Activated T-helper 1 cell treated with Interleukin-2 at 50 U/mL for 16 hours (primary cell): ENCODE data around the gene FRZB.
"Not testable (repeated sequence)": the region's sequence is repeated elsewhere in the genome, so short reads cannot be mapped to it uniquely, and the experiment has no call there.

ENCODE experiments used
- DNase-seq: peaks from one replicate; pipeline ENCODE4 v3.0.0-alpha.2; 2020; ENCODE audit warnings: low read depth

Gene FRZB

DNA sequence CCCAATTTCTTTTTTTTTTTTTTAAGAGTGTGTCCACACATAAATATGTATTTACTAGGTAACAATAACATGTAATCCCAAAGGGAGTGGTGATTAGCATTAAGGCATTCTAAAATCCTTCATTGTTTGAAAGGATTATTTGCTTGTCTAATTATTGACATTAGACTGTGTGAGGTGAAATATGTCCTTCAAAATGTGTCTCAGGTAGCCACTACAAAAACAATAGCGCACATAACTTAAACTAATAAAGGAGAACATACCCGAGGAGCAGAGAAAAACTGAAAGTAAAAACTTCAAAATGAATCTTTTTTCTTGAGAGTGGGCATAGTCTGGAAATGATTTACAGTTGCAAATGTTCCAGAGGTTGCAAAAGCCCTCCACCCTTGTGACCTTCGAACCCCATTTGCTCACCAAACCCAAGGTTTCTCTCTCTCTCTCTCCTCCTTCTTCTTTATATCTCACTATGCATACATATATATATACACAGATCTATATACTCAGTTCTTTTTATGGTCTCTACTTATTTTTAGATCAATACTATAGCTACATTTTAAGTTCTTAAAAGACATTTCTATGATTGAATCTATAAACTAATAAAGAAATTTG is 24.4 kb upstream of the FRZB start:
- no peak for DNase-seq

DNA sequence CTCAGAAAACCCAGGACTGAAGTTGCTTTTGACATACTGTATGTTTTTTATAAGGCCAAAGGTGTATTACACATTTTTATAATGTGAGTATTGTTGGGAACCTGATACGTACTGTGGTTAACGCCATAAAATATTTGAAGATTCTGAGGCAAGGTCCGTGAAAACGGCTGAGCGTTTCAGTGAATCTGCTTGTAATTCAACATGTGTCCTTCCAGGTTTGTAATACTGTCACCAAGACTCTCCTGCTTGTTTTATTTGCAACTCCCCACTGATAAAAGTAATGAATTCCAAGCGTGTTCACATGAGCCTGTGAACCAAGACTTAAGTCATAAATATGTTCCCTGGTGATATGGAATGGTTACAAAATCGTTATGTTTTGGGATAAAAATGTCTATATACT is 23.9 kb upstream of the FRZB start:
- DNase-seq, result no peak

DNA sequence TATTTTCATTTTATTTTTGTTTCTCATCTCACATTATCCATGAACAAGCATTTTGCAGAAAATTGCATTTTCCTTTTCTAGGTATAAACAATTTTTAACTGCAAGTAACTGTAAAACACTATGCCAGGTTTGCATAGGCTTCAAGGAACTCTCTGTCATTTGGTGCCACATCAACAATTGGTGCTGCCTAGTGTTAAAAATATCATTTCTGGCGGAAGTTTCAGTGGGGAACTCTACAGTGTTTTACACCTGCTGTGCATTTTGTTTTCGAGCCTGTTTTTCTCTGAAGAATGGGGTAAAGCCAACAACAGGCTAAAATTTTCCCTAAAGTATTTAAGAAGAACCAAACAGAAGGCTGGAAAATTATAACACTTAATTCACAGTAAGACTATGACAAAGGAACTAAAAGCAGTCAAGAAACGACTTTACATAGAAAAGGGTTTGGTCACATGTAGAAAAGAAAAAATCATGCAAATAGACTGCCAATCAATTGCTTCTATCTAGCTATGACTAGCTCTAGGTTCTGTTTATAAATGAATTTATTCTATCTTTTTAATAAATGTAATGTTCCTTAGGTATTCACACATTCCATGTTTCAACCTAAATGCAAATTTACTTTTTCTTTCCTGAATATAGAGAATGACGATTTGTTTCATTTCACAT is 21.4 kb upstream of the FRZB start:
- DNase-seq, result no peak

DNA sequence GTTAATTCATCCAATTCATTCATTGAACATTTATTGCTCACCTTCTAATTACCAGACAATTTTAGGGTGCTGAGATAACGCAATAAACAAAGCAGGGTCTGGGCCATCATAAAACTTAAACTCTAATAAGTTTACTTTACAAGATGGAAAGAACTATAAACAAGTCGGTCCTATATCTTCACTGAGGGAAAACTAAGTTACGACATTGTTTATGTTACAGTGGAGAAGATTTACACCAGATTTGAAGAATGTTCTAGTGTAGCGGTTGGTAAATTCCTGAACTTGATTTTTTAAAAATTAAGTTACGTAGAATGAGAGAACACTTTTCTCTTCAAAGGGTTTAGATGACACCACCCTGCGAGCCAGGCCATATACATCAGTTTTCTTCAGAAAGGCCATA is 20.7 kb upstream of the FRZB start:
- DNase-seq, result no peak

DNA sequence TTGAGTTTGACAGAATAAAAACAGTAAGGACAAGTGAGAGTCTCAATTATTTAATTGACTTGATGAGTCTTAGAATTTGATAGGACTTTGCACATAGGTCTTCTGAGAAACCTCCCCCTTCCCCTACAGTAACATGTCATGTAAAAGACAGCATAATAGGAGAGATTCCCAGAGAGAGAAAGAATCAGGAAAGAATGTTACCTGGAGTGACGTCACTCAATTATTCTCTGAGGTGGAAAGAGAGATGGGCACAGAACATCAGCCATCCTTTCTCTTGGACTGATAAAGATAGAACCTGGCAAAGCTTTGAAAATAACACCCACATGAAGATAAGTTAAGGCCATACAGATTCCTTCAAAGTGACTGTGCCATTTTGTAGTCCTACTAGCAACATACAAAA is 19.3 kb upstream of the FRZB start:
- DNase-seq, result no peak

DNA sequence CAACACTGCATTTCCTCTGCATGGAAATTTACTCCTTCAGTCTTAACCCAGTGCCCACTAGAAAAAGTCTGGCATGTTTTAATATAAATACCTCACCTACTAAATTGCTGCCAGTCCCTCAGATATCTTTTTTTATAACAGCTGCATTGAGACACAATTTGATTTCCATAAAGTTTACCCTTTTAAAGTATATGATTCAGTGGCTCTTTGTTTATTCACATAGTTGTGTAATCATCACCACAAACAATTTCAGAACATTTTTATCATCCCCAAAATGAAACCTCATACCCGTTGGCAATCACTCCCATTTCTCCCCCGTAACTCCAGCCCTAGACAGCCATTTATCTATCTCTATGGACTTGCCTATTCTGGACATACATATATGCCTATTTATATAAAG is 17.0 kb upstream of the FRZB start:
- DNase-seq, result no peak

DNA sequence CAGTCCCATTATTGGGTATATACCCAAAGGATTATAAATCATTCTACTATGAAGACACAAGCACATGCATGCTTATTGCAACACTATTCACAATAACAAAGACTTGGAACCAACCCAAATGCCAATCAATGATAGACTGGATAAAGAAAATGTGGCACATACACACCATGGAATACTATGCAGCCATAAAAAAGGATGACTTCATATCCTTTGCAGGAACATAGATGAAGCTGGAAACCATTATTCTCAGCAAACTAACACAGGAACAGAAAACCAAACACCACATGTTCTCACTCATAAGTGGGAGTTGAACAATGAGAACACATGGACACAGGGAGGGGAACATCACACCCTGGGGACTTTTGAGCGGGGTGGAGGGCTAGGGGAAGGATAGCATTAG is 13.7 kb upstream of the FRZB start:
- not testable (repeated sequence) for DNase-seq

DNA sequence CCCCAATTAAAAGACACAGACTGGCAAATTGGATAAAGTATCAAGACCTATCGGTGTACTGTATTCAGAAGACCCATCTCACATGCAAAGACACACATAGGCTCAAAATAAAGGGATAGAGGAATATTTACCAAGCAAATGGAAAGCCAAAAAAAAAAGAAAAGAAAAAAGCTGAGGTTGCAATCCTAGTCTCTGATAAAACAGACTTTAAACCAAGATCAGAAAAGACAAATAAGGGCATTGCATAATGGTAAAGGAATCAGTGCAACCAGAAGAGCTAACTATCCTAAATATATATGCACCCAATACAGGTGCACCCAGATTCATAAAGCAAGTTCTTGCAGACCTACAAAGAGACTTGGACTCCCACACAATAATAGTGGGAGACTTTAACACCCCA is 10.2 kb upstream of the FRZB start:
- DNase-seq, result not testable (repeated sequence)

DNA sequence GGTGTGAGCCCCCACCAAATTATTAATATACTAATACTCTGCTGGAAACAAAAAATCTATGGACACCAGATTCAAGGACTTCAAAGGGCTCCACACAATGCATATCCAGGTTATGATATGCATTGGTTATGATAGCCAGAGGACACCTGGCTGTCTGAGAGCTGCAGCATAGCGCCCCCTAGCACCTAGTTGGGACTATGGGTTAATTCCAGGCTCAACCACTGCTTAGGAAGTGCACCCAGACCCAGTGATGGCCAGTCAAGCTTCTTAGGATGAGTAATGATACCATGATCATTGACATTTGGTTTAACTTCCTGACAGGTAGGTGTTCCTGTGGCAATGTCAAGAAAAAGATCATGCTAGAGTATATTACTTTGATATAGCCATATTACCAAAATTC is 3.8 kb upstream of the FRZB start:
- DNase-seq, result no peak

DNA sequence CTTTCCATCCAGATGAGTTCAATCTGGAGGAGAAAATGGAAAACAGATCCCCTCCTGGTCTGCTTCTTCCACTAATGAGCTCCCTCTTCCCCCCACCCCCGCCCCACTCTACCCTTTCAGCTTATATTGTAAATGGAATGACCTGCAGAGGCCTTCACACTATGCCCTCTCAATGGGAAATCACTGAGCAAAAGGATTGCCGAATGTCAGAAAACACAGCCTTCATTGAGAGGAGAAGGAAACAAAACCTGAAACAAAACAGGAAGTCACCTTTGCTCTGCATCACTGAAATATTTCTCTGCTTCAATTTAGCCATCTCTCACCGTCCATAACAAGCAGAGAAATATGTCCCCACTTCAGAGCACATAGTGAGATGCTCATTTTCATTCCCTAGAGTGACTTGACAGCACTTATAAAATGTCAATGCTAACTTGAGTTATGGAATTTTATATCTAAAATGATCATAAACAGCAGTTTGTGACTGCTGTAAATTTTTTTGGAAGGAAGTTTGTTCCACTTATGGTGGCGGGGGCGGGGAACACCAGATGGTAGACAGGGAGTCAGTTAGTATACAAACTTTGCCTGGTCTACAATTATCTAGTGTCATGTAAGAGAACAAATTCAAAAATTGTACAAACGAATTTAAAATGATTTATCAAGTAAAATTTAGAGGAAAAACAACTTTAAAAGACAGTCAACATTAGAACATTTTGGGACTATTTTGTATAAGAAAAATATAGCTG is 1.8 kb upstream of the FRZB start:
- no peak for DNase-seq

DNA sequence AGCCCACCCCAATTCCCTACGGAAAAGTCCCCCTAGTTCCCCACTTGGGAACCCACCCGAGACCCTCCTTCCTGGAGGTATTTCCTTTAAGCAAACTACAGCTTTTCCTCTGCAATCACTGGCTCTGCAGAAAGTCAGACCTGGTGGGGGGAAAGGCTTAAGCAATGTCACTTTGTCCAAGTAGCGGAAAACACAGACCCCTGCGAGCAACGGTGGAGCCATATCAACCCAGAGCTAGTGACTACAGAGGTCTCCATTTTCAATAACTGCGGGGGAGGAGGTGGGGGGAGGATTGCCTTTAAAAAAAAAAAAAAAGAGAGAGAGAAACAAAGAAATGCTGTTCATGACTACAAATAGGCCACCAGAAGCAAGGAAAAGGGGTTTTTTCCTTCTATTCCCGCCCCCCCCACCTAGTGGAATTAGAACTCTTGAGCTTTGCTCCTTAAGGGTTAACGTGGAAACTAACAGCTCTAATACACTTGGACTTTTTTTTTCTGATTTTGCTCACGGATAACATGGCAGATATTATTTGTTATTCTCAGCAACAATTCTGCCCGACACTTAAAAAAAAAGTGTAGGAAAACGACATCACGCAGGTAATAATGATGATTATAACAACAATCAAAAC is 1.1 kb upstream of the FRZB start:
- DNase-seq, result no peak

DNA sequence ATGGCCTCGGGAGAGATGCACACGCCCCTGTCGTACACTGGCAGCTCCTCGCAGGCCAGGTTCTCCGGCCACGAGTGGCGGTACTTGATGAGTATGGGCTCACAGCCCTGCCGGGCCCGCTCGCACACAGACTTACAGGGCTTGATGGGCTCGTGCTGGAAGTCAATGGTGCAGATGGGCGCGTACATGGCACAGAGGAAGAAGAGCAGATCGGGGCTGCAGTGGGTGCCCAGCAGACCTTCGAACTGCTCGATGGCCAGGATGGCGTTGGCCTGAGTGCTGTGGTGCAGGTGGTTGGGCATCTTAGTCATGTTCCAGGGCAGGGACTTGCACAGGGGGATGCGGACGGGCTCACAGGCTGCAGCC is 359 bp downstream of the FRZB start:
- no peak for DNase-seq

DNA sequence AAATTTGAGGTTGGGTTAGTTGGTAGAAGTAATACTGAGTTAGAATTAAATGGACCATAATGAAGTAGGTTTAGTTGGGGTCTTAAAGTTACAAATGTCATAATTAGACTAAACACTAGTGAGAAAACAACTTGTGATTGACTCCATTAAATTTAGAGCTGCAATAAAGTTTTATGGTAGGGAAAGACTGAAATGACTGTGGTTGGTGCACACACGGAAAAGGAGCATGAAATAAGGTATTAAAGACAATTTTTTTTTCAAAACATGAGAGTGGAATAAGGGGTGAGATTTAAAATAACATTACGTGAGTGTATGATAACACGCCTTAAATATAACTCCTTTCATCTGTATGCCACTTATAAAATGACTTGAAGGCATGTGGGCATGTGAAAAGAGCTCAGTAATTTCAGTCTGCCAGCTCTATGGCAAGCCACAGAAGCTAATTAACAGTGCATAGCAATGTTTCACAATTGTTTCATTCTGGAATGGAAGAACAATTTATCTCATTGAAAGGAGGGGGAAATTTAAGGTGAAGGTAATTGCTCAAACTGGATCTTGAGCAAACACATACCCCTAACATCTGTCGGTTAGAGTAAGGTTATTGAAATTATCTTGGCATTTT is 1.4 kb downstream of the FRZB start:
- no peak for DNase-seq

DNA sequence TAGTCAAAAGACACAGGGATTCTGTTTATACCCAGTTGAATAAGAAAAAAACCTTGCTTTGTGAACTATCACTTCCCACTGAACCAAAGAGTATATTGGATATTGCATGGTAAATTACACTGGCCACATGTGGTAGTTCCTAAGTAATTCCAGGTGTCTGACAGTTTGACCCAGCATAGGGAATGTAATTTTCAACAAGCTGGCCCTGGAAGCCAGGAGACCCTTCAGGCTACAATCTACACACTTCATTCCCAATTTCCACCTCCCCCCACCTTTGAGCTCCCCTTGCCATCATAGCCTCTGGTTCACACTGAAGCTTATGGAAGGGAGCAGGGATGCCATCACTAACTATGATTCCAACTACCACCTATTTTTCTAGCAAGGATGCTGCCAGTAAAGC is 2.8 kb downstream of the FRZB start:
- no peak for DNase-seq

DNA sequence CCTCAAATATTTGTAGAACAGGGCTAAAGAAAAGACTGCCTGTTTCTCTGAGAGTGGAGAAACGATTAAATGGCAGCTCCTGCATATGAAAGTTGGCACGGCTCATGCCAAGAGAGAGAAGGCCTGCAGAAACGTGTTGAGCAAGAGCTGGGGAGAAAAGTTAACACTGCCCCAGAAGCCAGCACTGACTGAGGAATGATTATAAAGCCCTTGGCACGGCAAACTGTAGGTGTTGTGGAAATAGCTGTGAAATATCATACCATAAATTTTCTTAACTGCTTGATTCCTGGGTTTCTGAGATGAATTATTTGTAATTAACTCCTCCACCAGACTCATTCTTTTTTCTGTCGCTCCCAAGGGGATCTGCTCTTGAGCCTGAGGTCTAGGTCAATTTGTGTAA is 4.3 kb downstream of the FRZB start:
- DNase-seq, result no peak

DNA sequence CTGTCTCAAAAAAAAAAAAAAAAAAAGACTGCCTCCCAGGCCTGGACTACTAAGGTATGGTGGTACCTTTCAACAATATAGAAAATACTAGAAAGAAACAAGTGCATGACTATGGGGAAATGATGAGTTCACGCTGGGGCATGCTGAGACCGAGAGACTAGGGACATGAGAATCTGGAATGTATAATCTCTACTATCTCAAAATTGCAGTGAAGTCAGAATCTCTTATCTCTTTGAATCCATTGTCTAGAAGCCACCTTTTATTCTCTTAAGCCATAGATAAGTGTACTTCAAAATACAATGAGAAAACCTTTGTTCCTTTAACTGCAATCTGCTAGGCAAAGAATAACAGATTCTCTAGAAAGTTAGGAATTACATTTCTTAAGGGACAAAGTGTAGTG is 5.6 kb downstream of the FRZB start:
- no peak for DNase-seq

DNA sequence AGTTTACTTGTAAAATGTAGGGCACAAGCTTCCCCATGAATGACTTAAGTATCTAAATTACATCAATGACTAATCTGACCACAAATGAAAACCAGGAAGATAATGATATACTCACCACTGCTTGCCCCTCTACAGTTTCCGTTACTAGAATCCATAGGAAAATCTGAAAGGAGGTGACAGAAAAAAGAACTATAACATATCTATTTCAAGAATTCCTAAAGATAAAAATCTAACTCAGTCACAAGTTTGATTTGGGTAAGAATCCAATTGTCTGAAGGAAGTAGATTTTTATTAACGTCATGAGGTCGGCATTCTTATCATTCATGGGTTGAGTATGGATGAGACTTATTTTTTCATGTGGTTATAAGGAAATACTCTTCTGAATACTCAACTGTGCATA is 7.8 kb downstream of the FRZB start:
- DNase-seq, result no peak

DNA sequence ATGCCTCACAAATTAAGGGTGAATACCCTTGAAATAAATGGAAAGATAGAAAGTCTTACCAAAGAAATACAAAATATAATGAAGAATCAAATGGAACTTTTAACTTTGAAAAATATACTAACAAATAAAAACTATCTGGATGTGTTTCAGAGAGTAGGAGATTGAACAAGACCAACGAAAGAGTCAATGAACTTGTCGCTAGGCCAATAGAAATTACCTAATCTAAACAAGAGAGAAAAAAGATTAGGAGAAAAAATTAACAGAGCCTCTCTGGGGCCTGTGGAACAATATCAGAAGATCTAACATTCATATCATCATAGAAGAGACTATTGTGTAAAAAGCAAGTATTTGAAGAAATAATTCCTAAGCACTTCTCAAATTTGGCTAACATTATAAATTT is 11.1 kb downstream of the FRZB start:
- no peak for DNase-seq

DNA sequence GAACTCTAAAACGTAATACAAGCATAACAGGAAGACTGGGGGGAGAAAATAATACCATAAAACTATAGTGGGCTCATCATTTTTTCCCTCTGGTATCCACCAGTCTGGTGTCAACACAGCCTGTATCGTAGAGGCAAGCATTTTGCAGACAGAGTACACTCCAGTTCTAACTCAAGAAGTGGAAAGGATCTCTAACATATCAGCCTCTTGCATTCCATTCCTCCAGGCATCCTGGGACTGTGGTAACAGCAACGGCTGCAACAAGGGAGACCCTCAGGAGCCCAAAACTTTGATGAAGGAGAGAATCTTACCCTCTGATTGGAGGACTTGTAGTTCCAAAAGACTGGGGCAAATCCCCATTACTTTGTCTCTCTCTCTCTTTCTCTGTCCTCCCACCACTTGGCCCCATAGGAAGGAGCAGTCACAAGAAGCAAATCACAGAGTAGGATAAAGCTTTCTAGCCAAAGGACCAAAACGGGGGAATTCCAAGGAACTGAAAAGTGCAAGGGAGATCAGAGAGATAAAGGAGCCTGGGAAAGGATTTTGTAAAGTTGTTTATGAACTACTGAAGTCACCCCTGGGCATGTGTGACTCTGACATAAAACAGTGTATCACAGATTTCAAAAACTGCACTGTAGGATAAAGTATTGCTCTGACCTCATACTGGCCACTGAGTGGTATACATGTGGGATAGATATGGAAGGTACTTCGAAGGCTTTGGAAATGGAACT is 11.9 kb downstream of the FRZB start:
- DNase-seq, result no peak

DNA sequence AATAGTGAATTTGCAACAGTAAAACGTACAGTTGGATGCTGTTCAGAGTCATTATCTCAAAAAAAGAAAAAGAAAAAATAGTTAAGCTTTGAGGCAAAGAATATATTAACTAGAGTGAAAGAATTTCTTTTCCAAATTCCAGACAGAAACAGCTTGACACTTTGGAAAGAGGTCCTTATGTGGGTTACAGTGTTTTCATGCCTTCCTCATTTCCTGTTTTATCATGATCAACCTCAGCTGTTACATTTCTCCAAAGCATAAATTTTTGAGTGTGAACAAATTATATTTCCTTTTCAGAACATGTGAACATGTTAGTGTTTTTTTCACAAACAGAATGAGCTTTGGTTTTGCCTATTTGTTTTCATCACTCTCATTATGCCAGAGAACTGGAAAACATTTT is 13.6 kb downstream of the FRZB start:
- DNase-seq, result no peak

DNA sequence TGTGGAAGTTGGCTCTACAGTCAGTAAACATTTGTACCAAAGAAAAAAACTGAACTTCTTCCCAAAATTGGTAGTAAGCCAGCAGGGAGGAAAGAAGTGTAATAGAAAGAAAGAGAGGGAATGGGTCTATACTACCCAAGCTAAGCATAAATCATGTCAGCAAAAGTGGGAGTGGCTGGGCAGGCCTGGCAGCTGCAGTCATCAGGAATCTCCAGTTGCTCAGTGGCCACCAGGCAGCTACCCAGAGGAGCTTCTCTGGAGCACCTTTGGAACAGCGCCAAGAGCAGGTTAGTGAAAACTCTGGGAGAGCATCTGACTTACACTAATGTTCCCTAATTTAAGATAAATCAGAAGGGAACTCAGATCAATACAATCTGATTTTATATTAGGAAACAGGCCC is 14.3 kb downstream of the FRZB start:
- DNase-seq, result no peak

DNA sequence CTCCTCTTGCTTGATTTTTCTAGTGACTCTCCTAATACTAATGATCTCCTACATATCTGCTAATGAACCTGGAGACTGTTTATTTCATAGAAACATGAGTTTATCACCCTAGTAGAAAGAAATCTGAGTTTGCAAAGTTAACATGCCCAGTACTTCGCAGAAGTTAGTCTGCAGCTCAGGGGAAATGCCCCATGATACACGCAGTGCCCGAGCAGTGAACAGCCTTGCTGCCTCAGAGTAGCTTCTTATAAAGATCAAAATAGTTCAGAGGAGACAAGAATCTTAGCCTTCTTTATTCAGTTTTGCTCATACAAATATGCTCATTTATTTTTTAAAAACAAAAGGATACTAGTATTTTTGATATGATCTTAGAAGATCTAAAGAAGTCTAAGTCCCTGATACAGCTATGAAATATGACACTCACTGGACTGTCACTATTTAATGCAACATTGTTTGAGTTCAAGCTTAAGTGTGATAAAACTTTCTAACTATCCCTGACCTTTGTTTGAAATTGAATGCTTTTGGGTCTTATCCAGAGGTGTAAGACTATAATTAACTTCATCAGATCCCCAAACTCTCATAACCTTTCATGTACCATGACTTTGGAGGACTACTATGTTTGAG is 20.5 kb downstream of the FRZB start:
- DNase-seq, result no peak
